Cerebellar nuclear complex (tissue), 1 donor: ENCODE measurements around the gene RRH.

Experiments used
- DNase-seq, 2 experiments: peaks; one replicate each; lab custom pipeline; 2025; lab: John Stamatoyannopoulos, UW

The RRH gene

DNA sequence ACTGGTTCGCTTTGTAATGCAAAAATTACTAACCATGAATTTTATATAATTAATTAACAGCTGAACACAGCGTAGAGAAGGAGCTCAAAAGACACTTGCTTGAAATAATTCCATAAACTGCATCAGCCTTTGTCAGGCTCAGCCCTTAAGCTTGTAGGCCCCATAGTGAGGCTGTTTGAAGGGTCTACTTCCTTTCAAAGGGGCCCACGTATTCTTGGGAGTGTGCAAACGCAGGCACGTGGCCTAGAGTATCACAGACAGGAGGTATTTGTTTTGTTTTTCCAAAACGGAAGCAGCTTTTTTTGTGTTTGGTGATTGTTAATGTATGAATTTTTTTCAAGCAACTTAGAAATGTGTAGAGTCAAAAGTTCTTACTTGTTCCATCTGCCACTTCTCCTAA, 59.3 kb downstream of the RRH start:
- DNase-seq = no peak

DNA sequence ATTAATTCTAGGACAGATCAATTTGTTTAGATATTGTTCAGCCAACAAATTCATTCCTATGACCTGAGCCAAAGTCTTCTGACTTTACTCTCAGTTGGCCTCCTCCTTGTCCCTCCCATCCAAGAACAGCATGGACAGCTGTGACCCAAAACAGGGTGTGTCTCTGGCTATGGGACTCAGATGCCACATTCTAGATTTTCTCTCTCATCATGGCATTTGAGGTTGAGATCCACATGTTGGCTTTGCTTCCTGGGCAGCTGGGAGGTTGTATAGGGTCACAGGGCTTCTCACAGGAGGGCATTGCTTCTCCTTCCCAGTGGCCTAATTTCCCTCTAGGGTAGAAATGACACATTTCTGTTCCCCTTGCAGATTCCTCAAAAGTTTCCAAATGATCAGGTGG, 62.3 kb downstream of the RRH start:
- no peak for DNase-seq
